GM12878 (cell line): ENCODE results near the gene KRTAP5-4. TPM values are rescaled to one million over a fixed set of nuclear protein-coding genes. Genes with fewer than 3 reads are reported as not detected.

Source experiments
- ATAC-seq: fragments of 200-7000 bp; cut with Tn5 transposase; 3 replicates; pipeline ENCODE4 v1.9.1; 2020; ENCODE audit warnings: mild to moderate bottlenecking, moderate library complexity
- BruUV-seq: library from RNA; stranded (reverse); fragments of 400-500 nt; replicated peaks from 2 replicates; lab custom pipeline; 2021; lab: Mats Ljungman, UMichigan
- CTCF ChIA-PET: fragments of 300-600 bp; sonication (Branson Sonifier 250); formaldehyde crosslinking; extraction: SDS; loops from one replicate; lab custom pipeline; 2021; ENCODE audit warnings: inconsistent platforms; lab: Yijun Ruan, JAX
- POLR2A ChIA-PET: fragments of 350-600 bp; formaldehyde crosslinking; extraction: SDS; loops from one replicate; lab custom pipeline; 2021; ENCODE audit warnings: inconsistent platforms; lab: Charles Lee
- RAD21 ChIA-PET: fragments of 300-600 bp; sonication (Branson Sonifier 250); formaldehyde crosslinking; loops from one replicate; lab custom pipeline; 2023; ENCODE audit warnings: antibody characterized with exemption; ENCODE audit not compliant: unreplicated experiment; lab: Charles Lee
- SMC1A ChIA-PET: fragments of 300-600 bp; sonication (Branson Sonifier 250); formaldehyde crosslinking; loops from one replicate; lab custom pipeline; 2023; ENCODE audit not compliant: unreplicated experiment, uncharacterized antibody; lab: Charles Lee
- DNase-seq: peaks from one replicate; pipeline ENCODE4 v3.0.0-alpha.2; 2011; ENCODE audit warnings: low read depth, low spot score
- FAIRE-seq: peaks from 3 replicates; lab custom pipeline; 2011; peaks lifted over from hg19 to GRCh38; lab: Jason Lieb, UNC
- H2AFZ ChIP-seq: 2 replicates; pipeline ENCODE4 v1.6.0; 2011; ENCODE audit warnings: low read depth, low read length, control low read depth; ENCODE audit not compliant: control insufficient read depth
- H3K27ac ChIP-seq: 2 replicates; pipeline ENCODE4 v1.5.1; 2011; ENCODE audit warnings: control low read depth; ENCODE audit not compliant: control insufficient read depth, insufficient read depth
- H3K27me3 ChIP-seq, 2 experiments: replicated peaks in 1 of 2; 2 replicates each; pipeline versions ENCODE4 v1.6.0 to v1.6.1; 2011; ENCODE audit warnings: low read length in 1 of 2; ENCODE audit not compliant: control insufficient read depth in 2 of 2, insufficient read depth in 2 of 2
- H3K36me3 ChIP-seq, 2 experiments: 2 replicates each; pipeline ENCODE4 v1.5.1; 2011; ENCODE audit warnings: low read length in 1 of 2; ENCODE audit not compliant: control insufficient read depth in 2 of 2, insufficient read depth in 2 of 2
- H3K4me1 ChIP-seq: 2 replicates; pipeline ENCODE4 v1.6.1; 2011; ENCODE audit warnings: mild to moderate bottlenecking, low read length, moderate library complexity, mixed read lengths; ENCODE audit not compliant: control insufficient read depth, insufficient read depth
- H3K4me2 ChIP-seq: 2 replicates; pipeline ENCODE4 v1.6.0; 2011; ENCODE audit warnings: control low read depth; ENCODE audit not compliant: control insufficient read depth, insufficient read depth
- H3K4me3 ChIP-seq: fragments of 200-600 bp; sonication (generic); 2 replicates; pipeline ENCODE4 v1.5.1; 2016
- H3K79me2 ChIP-seq: 2 replicates; pipeline ENCODE4 v1.6.0; 2011; ENCODE audit warnings: low read length; ENCODE audit not compliant: control insufficient read depth, insufficient read depth
- H3K9ac ChIP-seq: 2 replicates; pipeline ENCODE4 v1.8.0; 2011; ENCODE audit warnings: low read length, control low read depth, mixed read lengths; ENCODE audit not compliant: control insufficient read depth, insufficient read depth
- H3K9me3 ChIP-seq: replicated peaks from 3 replicates; pipeline ENCODE4 v1.5.1; 2011; ENCODE audit warnings: mild to moderate bottlenecking, low read length; ENCODE audit not compliant: control insufficient read depth, insufficient read depth
- H4K20me1 ChIP-seq: 2 replicates; pipeline ENCODE4 v1.6.0; 2011; ENCODE audit not compliant: control insufficient read depth, insufficient read depth
- CTCF ChIP-seq, 3 experiments: IDR thresholded peaks in 2 of 3; conservative IDR thresholded peaks in 1 of 3; 2 replicates each; pipeline ENCODE4 v1.5.1; 2011; ENCODE audit warnings: low read depth in 3 of 3, low read length in 3 of 3, mild to moderate bottlenecking in 3 of 3, control low read depth in 2 of 3, moderate library complexity in 2 of 3, inconsistent platforms in 1 of 3, mixed read lengths in 1 of 3; ENCODE audit not compliant: control insufficient read depth in 2 of 3, insufficient read depth in 1 of 3; ENCODE audit errors: extremely low read depth in 1 of 3
- EGR1 ChIP-seq, 2 experiments: IDR thresholded peaks; 1 replicate in 1 of 2; 2 replicates in 1 of 2; pipeline ENCODE4 v1.6.1; 2011 to 2012; ENCODE audit warnings: low read depth in 2 of 2, low read length in 2 of 2, borderline replicate concordance in 1 of 2, mild to moderate bottlenecking in 1 of 2, moderate library complexity in 1 of 2
- ETV6 ChIP-seq, 2 experiments: fragments of 450-650 bp in 1 of 2; IDR thresholded peaks in 1 of 2; conservative IDR thresholded peaks in 1 of 2; 2 replicates each; pipeline ENCODE4 v1.6.1; 2014; ENCODE audit warnings: antibody characterized with exemption in 1 of 2, borderline replicate concordance in 1 of 2, low read depth in 1 of 2, mild to moderate bottlenecking in 1 of 2, moderate library complexity in 1 of 2
- HCFC1 ChIP-seq: fragments of 150-350 bp; IDR thresholded peaks from 2 replicates; pipeline ENCODE4 v1.6.1; 2014; ENCODE audit warnings: low read length
- HDAC2 ChIP-seq: fragments of 200-600 bp; sonication (generic); IDR thresholded peaks from 2 replicates; pipeline ENCODE4 v1.6.1; 2017
- MAX ChIP-seq: IDR thresholded peaks from 2 replicates; pipeline ENCODE4 v1.6.1; 2012; ENCODE audit warnings: low read depth, low read length, improper control_type of control experiment
- MYB ChIP-seq: fragments of 150-350 bp; IDR thresholded peaks from 2 replicates; pipeline ENCODE4 v1.6.1; 2014; ENCODE audit warnings: mild to moderate bottlenecking, low read depth, low read length, borderline replicate concordance
- NR2C1 ChIP-seq: fragments of 450-650 bp; IDR thresholded peaks from 2 replicates; pipeline ENCODE4 v1.6.1; 2017; ENCODE audit warnings: antibody characterized with exemption, mild to moderate bottlenecking, moderate library complexity
- POLR2A ChIP-seq: IDR thresholded peaks from 2 replicates; pipeline ENCODE4 v1.6.1; 2011; ENCODE audit warnings: low read depth, mild to moderate bottlenecking, low read length
- RELB ChIP-seq: fragments of 450-650 bp; IDR thresholded peaks from 2 replicates; pipeline ENCODE4 v1.6.1; 2017; ENCODE audit warnings: low read depth, mild to moderate bottlenecking, moderate library complexity
- RUNX3 ChIP-seq: IDR thresholded peaks from 2 replicates; pipeline ENCODE4 v1.6.1; 2012; ENCODE audit warnings: low read length, inconsistent platforms
- TARDBP ChIP-seq: IDR thresholded peaks from 2 replicates; pipeline ENCODE4 v1.6.1; 2016; ENCODE audit warnings: borderline replicate concordance
- ZNF622 ChIP-seq: fragments of 450-650 bp; IDR thresholded peaks from 2 replicates; pipeline ENCODE4 v1.6.1; 2017; ENCODE audit warnings: mild to moderate bottlenecking, inconsistent platforms
- ZSCAN29 ChIP-seq: fragments of 450-650 bp; IDR thresholded peaks from 2 replicates; pipeline ENCODE4 v1.6.1; 2017; ENCODE audit warnings: mild to moderate bottlenecking, moderate library complexity
- WGBS: methylation state at CpG from one replicate; pipeline ENCODE4 v1.1.6; 2016; ENCODE audit warnings: low lambda C conversion rate; ENCODE audit not compliant: insufficient replicate concordance, insufficient coverage; ENCODE audit errors: missing lambda C conversion rate; 5-methylcytosine and 5-hydroxymethylcytosine counted together
- in situ Hi-C: fragments of 300-500 bp; cut with MboI; formaldehyde crosslinking; loops from 9 replicates; pipeline ENCODE4 v1.14.3; 2018; ENCODE audit warnings: mixed read lengths
- intact Hi-C: fragments of 100-400 bp; cut with micrococcal nuclease; formaldehyde crosslinking; loops from one replicate; pipeline ENCODE4 v1.14.2; 2022; ENCODE audit not compliant: unreplicated experiment
- polyA plus RNA-seq, 11 experiments: library from polyadenylated mRNA; depleted of rRNA in 4 of 11; unstranded in 6 of 11; stranded (reverse) in 5 of 11; fragments of >200 nt; fragmentation: Nextera tagmentation in 4 of 11; fragmentation: Illumina TruSeq in 1 of 11; extraction: Ambion mirVana in 4 of 11; extraction: Trizol in 1 of 11; gene quantifications; 1 replicate in 1 of 11; 2 replicates in 10 of 11; pipeline versions ENCODE4 v1.2.1 to v1.2.3, GENCODE V29; 2011 to 2016; ENCODE audit warnings: inconsistent platforms in 2 of 11, missing spikeins in 2 of 11, low read depth in 1 of 11
- total RNA-seq, 4 experiments: library from RNA; depleted of rRNA in 3 of 4; stranded (reverse); fragments of >200 nt in 3 of 4; fragmentation: Illumina TruSeq in 1 of 4; extraction: Trizol in 1 of 4; gene quantifications; 2 replicates each; pipeline versions ENCODE4 v1.2.1 to v1.2.3, GENCODE V29; 2013 to 2021

The KRTAP5-4 gene
- total and polyA plus RNA-seq, 10 of the 15 experiments (the other 5 are each of a cell fraction or from before 2014, with no cell fraction given), result not detected

GRCh38 chr11:1656670-1657069, 34.7 kb upstream of the KRTAP5-4 start (continued):
- TF ChIP-seq CTCF (IDR thresholded peaks at IDR 0.05 in 2 of 3, conservative IDR thresholded peaks at IDR 0.05 in 1 of 3; ENCODE audit: control insufficient read depth in 2 of 3, extremely low read depth in 1 of 3, insufficient read depth in 1 of 3, low read depth in 3 of 3, low read length in 3 of 3) (no peak), POLR2A (no peak), ETV6 (conservative IDR thresholded peaks at IDR 0.05 in 1 of 2, IDR thresholded peaks at IDR 0.05 in 1 of 2; ENCODE audit: borderline replicate concordance in 1 of 2, low read depth in 1 of 2) (no peak), ZSCAN29 (no peak), EGR1 (IDR thresholded peaks at IDR 0.05; ENCODE audit: borderline replicate concordance in 1 of 2, low read depth in 2 of 2, low read length in 2 of 2) (no peak), MYB (no peak), TARDBP (no peak), RELB (no peak)

GRCh38 chr11:1656061-1656441, 34.1 kb upstream of the KRTAP5-4 start:
- FAIRE-seq, result no peak
- H3K27me3 ChIP-seq, result peaks cover 0 to 3% of the 10 kb centered on the region in 2 experiments; a peak in 3 of 4 replicates
- TF ChIP-seq NR2C1, result no peak
- TF ChIP-seq CTCF (IDR thresholded peaks at IDR 0.05 in 2 of 3, conservative IDR thresholded peaks at IDR 0.05 in 1 of 3; ENCODE audit: control insufficient read depth in 2 of 3, extremely low read depth in 1 of 3, insufficient read depth in 1 of 3, low read depth in 3 of 3, low read length in 3 of 3), result no peak
- TF ChIP-seq ZNF622, result no peak
- TF ChIP-seq RUNX3, result no peak
- no peak for TF ChIP-seq MAX
- no peak for TF ChIP-seq HDAC2
- TF ChIP-seq HCFC1, result no peak
- TF ChIP-seq ZSCAN29, result no peak
- TF ChIP-seq, all 136 proteins: peak for 0
- ChIA-PET POLR2A (no interaction called here), CTCF (no interaction called here), SMC1A (no interaction called here), RAD21 (no interaction called here)
- ATAC-seq (no peak), DNase-seq (no peak)
- Histone ChIP-seq H3K4me3 (no peak overlapping the region), H2AFZ (no peak overlapping the region), H4K20me1 (no peaks in the 10 kb centered on the region), H3K36me3 (no peaks in the 10 kb centered on the region), H3K9ac (no peak overlapping the region), H3K27ac (no peak overlapping the region), H3K79me2 (no peaks in the 10 kb centered on the region), H3K4me2 (no peak overlapping the region), H3K4me1 (no peaks in the 10 kb centered on the region), H3K9me3 (no peaks in the 10 kb centered on the region)
- in situ Hi-C loops (no loop called here), intact Hi-C loops (no loop called here)
- BruUV-seq, result no TSS peak
- 41% methylated on average over 9 of the region's 9 CpGs for WGBS
